Cardiac fibroblast (primary cell): ENCODE results near the gene GID4.

Experiments used
- DNase-seq, 2 donors: peaks; one replicate each; pipeline versions ENCODE4 v3.0.0 to v3.0.0-alpha.2; 2010; ENCODE audit warnings: low read depth in 2 of 2
- H3K4me3 ChIP-seq, 2 donors: replicated peaks in 1 of 2; 1 replicate in 1 of 2; 2 replicates in 1 of 2; pipeline ENCODE4 v1.5.1; 2011; ENCODE audit warnings: low read depth in 2 of 2, low read length in 2 of 2, mild to moderate bottlenecking in 2 of 2, moderate library complexity in 1 of 2
- TF ChIP-seq, protein P1 (sequence below): IDR thresholded peaks from one replicate; pipeline ENCODE4 v1.5.1; 2011; ENCODE audit warnings: low read depth, mild to moderate bottlenecking, low read length, inconsistent platforms

Gene GID4

DNA sequence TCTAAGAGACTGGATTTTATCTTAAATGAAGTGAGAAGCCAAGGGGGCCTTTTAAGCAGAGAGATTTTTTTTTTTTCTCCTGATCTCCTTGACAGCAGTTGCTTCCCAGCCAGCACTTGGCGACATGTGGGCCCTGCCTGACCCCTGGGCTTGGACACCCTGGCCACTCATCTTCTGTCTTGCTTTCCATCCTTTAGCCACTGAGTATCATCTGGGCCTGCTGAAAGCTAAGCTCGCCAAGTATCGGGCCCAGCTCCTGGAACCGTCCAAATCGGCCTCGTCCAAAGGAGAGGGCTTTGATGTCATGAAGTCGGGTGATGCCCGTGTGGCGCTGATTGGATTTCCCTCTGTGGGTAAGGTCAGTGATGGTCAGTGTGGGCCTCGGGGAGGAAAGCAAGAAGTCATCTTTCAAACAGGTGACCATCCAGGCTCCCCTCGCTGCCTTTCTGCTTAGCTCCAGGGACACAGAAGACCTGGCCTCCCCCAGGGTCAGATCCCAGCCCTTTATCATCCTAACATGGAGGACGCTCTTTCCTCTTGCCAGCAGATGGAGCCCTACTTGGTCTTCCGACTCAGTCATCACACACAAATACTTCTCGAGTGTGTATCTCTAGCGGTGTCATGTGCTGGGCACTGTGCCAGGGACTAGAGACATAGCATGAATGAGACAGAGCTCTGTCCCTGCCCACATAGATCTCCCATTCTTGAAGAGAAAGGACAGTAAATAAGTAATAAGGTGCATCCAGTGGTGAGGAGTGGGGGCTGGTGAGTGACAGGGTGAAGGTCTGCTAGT lies 54.6 kb downstream of the GID4 start:
- no peak overlapping the region for H3K4me3 ChIP-seq
- TF ChIP-seq, protein P1, sequence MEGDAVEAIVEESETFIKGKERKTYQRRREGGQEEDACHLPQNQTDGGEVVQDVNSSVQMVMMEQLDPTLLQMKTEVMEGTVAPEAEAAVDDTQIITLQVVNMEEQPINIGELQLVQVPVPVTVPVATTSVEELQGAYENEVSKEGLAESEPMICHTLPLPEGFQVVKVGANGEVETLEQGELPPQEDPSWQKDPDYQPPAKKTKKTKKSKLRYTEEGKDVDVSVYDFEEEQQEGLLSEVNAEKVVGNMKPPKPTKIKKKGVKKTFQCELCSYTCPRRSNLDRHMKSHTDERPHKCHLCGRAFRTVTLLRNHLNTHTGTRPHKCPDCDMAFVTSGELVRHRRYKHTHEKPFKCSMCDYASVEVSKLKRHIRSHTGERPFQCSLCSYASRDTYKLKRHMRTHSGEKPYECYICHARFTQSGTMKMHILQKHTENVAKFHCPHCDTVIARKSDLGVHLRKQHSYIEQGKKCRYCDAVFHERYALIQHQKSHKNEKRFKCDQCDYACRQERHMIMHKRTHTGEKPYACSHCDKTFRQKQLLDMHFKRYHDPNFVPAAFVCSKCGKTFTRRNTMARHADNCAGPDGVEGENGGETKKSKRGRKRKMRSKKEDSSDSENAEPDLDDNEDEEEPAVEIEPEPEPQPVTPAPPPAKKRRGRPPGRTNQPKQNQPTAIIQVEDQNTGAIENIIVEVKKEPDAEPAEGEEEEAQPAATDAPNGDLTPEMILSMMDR = peak; percentile 64
- peak; percentile 82 to 87 for DNase-seq

DNA sequence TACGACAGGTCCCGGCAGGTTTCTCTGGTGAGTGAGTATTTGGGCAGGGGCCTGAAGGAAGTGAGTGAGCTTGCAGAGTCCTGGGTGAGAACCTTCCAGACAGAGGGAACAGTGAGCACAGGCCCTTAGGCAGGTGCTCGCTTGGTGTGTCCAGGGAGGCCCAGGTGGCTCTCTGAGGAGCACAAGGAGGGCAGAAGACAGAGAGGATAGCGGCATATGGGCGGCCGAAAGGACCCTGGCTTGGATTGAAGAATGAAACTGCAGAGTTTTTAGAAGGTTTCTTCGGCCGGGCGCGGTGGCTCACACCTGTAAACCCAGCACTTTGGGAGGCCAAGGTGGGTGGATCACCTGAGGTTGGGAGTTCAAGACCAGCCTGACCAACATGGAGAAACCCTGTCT lies 55.2 kb downstream of the GID4 start:
- DNase-seq = no peak
- no peak overlapping the region for H3K4me3 ChIP-seq
- TF ChIP-seq, protein P1 = no peak

DNA sequence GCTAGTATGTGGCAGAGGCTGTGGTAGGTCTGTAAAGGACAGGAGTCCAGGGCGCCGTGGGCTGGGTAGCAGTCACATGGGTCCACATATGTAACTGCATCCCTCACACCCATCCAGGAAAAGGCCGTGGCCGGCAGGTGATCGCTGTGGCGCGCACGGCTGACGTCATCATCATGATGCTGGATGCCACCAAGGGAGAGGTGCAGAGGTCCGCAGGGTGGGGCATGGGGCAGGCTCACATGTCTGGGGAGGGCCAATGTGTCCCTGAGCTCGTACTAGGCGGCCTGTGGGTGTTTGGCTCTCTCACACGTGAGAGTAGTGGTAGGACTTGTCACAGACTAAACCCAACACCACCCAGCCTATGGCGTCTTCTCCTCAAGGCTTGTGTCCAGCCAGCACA lies 60.3 kb downstream of the GID4 start:
- TF ChIP-seq, protein P1 = no peak
- no peak for DNase-seq
- H3K4me3 ChIP-seq = no peak overlapping the region

DNA sequence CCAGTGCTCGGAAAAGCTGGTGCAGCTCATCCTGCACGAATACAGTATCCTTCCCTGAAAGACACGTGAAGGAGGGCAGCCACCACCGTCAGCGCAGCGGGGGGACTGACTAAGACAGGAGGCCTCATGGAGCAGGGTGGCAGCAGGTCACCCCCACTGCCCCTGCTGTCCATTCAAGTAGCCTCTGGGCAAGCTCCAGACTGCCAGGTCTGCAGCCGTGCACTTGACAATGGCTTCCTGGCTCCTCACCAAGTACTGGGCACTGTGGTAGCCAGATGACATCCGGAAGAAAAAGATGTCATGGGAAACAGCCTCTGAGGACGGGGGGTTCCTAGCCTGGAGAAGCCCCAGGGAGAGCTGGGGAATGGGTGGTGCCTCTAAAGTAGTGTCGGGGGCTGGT lies 61.4 kb downstream of the GID4 start:
- TF ChIP-seq, protein P1 = no peak
- no peak for DNase-seq

DNA sequence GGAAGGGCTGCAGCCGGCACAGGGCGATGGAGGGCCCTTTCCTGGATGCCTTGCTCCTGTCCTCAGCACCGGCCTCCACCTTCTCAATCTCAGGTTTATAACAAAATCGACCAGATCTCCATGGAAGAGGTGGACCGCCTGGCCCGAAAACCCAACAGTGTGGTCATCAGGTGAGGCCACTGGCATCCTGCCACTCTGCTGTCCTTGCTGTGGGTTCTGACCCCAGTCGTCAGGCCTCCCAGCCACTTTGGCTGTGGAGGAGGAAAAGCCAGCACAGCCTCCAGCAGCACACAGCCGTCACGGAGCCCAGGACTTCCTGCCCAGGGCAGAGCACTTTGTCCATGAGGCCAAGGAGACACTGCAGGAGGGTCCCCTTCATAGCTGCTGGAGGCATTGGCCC lies 62.6 kb downstream of the GID4 start:
- no peak for DNase-seq
- no peak overlapping the region for H3K4me3 ChIP-seq
- TF ChIP-seq, protein P1 = no peak

More for the DNA sequence above, 61.4 kb downstream of the GID4 start:
- H3K4me3 ChIP-seq = no peak overlapping the region

DNA sequence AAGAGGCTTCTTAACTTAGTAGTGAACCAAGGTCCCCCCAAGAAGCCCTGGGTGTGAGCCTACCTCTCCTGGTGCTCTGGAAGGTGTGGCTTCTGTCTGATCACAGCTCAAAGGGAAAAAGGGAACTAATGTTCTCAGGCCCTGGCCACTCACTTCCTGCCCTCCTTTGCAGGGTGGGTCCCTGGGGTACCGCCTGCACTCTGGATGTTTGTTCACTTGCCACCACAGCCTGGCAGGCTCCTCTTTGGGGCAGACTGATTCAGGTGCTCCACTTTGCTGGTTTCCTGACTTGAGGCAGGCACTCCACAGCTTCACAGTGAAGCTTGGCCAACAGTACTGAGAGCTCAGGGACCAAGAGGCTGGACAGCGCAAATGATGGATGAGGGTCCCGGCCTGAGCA lies 63.4 kb downstream of the GID4 start:
- DNase-seq = no peak
- no peak overlapping the region for H3K4me3 ChIP-seq
- TF ChIP-seq, protein P1 = no peak

DNA sequence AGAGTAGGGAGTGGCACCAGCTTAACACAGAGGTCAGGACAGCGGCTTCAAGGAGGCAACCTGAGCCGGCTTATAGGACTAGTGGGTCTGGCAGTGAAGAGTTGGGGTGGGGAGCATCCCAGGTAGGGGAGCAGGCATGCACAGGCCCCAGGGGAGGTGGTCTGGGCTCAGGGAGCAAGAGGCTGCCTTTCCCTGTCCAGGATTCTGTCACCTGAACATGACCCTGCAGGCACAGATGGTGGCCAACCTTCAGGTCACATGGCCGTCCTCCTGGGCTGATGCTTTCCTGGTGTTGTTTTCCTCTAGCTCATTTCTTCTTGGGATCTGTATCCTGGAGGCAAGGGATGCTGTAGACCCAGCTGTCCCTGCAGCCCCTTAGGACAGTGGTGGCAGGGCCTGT lies 65.8 kb downstream of the GID4 start:
- TF ChIP-seq, protein P1 = no peak
- H3K4me3 ChIP-seq = no peak overlapping the region
- no peak for DNase-seq
